GM19372 (cell line): ENCODE measurements around the gene IFT43.

Source experiments
- ATAC-seq: cut with Tn5 transposase; IDR thresholded peaks from one replicate; pipeline ENCODE4 v1.9.1; 2021; ENCODE audit warnings: mild to moderate bottlenecking, low read depth, moderate library complexity; ENCODE audit not compliant: unreplicated experiment

Gene IFT43

GRCh38 chr14:76067536-76067935 is 82.0 kb downstream of the IFT43 start:
- ATAC-seq, result no peak

- no peak for ATAC-seq
These were observed 88.2 kb downstream of the IFT43 start for GRCh38 chr14:76073717-76074116.

DNA sequence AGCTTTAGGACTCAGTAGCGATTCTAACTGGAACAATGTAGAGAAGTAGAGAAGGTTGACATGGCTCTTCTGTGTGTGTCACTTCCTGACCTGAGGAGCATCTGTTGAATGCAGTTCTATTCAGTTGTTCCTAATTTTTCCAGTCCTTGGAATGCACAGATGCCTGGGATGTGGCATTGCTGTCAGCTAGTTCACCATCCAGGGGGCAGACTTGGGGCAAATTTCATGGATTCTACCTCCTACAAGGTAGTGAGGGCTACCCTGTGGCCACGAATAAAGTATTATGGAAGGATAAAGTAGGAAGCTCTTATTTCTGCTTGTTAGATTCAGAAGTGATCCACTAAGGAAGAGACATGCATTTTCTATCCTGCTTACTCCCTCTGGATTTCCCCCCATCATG is 91.8 kb downstream of the IFT43 start:
- ATAC-seq, result no peak

DNA sequence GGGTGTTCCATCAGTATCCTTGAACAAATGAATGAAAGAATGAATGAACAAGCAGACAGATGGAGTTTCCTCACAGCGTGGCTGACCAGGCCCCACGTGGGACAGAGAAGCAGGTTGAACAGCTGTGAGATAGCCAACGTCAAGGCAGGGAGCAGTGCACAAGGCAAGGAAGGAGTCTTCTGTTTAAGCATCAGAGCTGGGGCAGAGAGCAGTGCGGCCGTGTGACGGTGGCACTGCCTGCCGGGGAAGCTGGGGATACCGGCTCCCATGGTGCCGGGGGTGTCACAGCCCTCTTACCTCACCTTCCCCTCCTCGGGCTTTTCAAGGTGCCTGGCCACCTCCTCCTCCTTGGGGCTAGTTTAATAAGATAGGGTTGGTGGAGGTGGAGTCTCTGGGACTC is 92.9 kb downstream of the IFT43 start:
- ATAC-seq, result no peak

DNA sequence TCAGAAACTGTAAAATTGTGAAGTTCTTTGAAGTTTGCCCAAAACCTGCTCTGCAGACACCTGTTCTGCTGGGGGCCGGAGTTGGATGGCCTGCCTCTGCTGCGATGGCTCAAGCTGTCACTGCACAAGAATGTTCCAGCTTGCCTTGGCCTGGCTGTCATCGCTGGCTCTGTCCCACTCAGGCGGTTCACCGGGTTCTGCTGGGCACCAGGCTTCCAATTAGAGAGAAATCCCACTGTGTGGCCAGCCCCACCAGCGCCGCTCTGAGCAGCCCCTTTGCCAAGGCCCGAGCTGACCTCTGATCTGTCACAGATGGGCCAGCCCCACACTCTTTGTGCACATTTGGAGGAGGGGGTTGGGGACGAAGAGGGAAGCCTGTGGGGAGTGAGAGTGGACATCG is 94.5 kb downstream of the IFT43 start:
- no peak for ATAC-seq

DNA sequence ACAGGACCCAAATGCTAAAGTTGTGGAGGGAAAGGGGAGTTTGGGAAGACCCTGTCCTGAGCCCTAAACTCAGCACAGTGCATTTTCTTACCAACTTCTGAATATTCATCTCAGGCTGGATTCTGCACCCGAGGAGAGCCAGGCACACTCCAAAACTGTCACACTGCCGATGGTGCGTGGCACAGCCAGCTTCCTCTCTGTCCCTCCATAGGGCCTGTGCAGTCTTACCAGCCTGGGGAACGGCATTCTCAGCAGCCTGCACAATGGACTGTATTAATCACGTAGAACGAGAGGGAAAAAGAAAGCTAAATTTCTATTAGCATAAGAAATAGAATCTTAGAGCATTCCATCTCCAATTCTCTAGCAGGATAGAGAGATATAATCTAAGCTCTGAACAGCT is 94.9 kb downstream of the IFT43 start:
- no peak for ATAC-seq

DNA sequence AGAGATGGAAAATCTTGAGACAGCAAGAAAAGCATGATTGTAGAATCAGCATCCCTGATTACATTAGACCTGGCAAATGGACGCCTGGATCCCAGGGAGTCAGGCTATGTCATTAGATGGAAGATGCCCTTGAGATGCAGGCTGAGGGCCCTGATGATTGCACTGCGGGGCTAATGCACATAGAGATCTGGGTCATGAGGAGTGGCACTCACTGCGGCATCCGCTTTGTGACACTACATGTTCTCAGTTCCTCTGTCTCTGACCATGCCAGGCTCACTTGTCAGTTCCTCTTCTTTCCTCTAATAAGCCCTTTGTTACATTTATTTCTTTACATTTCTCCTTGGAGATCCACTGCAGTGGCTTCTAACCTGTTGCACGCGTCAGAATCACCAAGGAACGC is 96.1 kb downstream of the IFT43 start:
- ATAC-seq, result no peak

DNA sequence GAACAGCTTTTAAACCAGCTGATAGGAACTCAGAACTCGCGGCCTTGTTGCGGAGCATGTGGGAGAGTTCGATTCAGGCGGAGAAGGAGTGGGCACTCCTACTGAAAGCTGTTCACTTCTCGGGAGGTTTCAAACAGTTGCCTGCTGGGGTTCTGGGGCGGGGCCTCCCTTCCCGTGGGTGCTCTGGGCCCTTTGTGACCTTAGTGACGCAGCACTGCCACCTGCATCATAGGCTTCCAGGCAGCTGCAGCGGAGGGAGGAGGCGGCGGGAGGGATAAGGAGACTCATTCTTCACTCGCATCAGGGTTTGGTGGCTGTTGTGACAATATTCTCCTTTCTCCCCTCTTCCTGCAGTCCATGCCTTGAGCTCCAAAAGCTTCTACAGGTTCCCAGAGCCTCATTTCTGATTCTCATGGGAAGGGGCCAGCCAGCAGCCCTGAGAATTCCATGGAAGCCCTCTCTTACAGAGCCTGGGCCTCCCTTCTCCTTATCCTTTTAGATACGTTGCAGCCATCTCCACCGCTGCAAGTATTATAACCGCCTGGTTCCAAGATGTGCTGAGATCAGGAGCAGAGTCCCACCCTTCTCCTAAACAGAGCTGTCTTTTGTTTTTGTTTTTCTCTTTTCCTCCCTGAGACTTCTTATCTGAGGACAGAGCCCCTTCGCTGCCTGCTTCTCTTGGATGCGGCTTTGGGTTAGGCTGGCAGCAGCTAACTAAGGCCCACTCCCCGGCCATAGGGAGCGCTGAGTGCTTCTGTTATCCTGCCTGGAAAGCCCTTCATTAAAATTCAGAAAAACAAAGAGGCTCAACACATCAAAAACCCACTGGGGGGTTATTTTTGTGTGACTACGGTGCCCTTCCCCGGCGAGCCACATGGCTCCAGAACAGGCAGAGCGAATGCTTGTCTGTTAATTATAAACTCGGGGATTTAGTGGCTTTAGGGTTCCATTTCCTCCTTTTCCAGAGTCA is 98.5 kb downstream of the IFT43 start:
- ATAC-seq, result no peak

GRCh38 chr14:76085358-76085757 is 99.8 kb downstream of the IFT43 start:
- no peak for ATAC-seq

- ATAC-seq, result no peak
These were observed 101.1 kb downstream of the IFT43 start for GRCh38 chr14:76086636-76087035.

GRCh38 chr14:76088326-76088725 is 102.8 kb downstream of the IFT43 start:
- no peak for ATAC-seq

- ATAC-seq, result no peak
These were observed 103.4 kb downstream of the IFT43 start for GRCh38 chr14:76088771-76089571.

- ATAC-seq, result no peak
These were observed 104.0 kb downstream of the IFT43 start for GRCh38 chr14:76089575-76089974.

GRCh38 chr14:76090616-76091391 is 105.2 kb downstream of the IFT43 start:
- no peak for ATAC-seq

- no peak for ATAC-seq
These were observed 107.5 kb downstream of the IFT43 start for GRCh38 chr14:76093077-76093476.

DNA sequence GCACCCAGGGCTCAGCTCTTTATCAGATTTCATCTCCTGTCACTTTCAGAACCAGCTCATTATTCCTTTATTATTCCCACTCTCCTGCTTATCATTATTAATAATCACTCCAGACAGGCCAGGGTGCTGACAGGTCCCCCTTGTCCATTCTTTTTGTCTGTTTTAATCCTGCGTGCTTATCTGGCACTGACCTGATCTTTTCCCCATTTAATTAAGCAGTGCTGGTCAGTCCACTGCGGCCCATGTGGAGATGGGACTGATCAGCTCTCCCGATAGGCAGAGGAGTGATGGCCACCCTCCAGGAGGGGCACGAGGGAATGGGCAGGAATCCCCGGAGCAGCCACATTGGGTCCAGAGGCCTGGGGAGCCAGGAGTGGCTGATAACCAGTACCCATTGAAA is 110.7 kb downstream of the IFT43 start:
- no peak for ATAC-seq

- ATAC-seq, result no peak
These were observed 112.0 kb downstream of the IFT43 start for GRCh38 chr14:76097547-76097946.

DNA sequence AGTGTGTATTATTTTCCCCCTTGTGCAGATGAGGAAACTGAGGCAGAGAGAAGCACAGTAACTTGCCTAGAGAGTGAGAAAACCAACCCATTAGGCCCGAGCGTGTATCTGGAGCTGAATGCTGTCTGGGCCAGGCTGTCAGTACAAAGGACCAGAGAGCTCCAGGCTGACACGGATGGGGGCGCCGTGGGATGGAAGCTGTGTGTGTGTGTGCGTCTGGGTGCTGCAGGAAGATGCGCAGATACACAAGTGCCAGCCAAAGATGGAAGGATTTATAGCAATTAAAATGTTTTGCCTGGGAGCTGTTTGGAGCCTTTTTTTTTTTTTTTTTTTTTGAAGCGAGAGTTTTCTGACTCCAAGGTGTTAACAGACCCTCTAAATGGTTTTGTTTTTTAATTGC is 112.5 kb downstream of the IFT43 start:
- ATAC-seq, result no peak

DNA sequence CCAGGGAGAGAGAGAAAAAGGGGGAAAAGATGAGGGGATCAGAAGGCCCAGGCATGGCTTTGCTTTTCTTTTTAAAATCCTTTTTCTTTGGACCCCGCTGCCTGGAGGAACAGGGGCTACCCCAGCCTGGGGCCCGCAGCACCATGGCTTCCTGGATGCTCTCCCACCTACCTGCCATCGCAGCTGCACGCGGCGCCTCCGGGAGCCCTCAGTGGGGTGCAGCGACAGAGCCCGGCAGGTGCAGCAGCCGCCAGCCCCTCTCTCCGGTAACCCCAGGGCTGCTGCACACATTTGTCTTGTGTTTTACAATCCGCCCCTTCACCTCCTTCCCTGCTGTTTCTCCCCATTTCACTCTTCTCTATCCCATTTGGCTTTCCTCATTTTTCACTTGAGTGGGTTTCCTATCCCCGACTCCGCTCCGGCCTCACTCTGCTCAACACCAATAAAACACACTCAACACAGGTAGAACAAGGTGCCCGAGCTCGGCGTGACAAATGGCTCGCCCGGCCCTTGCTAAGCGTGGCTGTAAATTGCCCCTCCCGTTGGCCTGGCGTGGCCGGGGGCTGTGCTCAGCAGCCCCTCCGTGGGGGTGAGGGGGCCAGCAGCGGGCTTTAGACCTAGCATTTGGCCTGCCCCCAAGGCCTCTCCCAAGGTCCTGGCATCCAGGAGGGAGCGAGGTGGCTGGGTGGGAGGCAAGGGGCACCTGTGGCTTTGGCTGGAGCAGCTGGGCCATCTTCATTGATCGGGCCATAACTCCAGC is 113.5 kb downstream of the IFT43 start:
- ATAC-seq, result no peak

DNA sequence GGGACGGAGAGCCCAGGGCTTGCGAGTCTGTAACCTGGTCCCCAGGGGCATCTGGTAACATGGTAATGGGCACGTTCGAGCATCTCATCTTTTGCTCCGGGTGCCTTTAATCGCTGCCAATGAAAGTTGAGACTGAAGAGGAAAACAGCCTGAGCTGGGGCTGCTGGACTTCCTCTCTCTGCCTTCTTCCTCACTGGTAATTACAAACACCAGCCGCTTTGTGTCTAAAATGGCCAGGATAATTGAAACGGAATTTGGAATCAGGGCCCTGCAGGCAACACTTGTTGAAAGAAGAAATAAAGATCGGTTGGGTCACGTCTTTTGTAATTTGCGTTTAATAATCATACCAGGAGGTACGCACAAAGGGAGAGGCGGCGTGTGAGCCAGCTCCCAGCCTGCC is 114.7 kb downstream of the IFT43 start:
- no peak for ATAC-seq
